ENCODE results near the gene ELL3.
"Not testable (repeated sequence)": the region's sequence is repeated elsewhere in the genome, so short reads cannot be mapped to it uniquely, and the experiment has no call there.

The ELL3 gene

GRCh38 chr15:43776718-43777266 lies at the start of gene ELL3:
TSS of gene ELL3 (minus strand) at chr15:43776966. CDS start at chr15:43776901, 65 bp downstream.
- DNase-seq (ENCODE audit: low read depth in 3 of 3) = peak; percentile 58 to 69 (median 65)

- DNase-seq (ENCODE audit: low read depth in 3 of 3) = no peak
Observed at GRCh38 chr15:43826029-43826507, 49.3 kb upstream of the ELL3 start.

GRCh38 chr15:43825305-43825704 lies 48.5 kb upstream of the ELL3 start:
- DNase-seq (ENCODE audit: low read depth in 3 of 3) = not testable (repeated sequence)

- peak; percentile 73 to 86 (median 82) for DNase-seq (ENCODE audit: low read depth in 3 of 3)
Observed at GRCh38 chr15:43824302-43825246, 47.8 kb upstream of the ELL3 start, which contains the start of gene MFAP1. TSS of gene MFAP1 (minus strand) at chr15:43824690. CDS start at chr15:43824569, 121 bp downstream.

GRCh38 chr15:43821505-43821904 lies 44.7 kb upstream of the ELL3 start:
- no peak for DNase-seq (ENCODE audit: low read depth in 3 of 3)

GRCh38 chr15:43815064-43815463 lies 38.3 kb upstream of the ELL3 start:
- DNase-seq (ENCODE audit: low read depth in 3 of 3) = not testable (repeated sequence)

- DNase-seq (ENCODE audit: low read depth in 3 of 3) = no peak
Observed at GRCh38 chr15:43808960-43809678, 32.4 kb upstream of the ELL3 start.

GRCh38 chr15:43808435-43808950 lies 31.7 kb upstream of the ELL3 start:
- no peak for DNase-seq (ENCODE audit: low read depth in 3 of 3)

- DNase-seq (ENCODE audit: low read depth in 3 of 3) = not testable (repeated sequence)
Observed at GRCh38 chr15:43802676-43803075, 25.9 kb upstream of the ELL3 start.

GRCh38 chr15:43800286-43801141 lies 23.7 kb upstream of the ELL3 start, which contains the start of gene HYPK:
TSS of gene HYPK (plus strand) at chr15:43800599. CDS start at chr15:43800623, 24 bp downstream.
- DNase-seq (ENCODE audit: low read depth in 3 of 3) = peak; percentile 85 to 89 (median 88)

GRCh38 chr15:43799945-43800285 lies 23.1 kb upstream of the ELL3 start, which contains the start of gene SERINC4:
TSS of gene SERINC4 (minus strand) at chr15:43800220. CDS start at chr15:43799986, 234 bp downstream.
- DNase-seq (ENCODE audit: low read depth in 3 of 3) = no peak

GRCh38 chr15:43799209-43799944 lies 22.6 kb upstream of the ELL3 start:
- no peak for DNase-seq (ENCODE audit: low read depth in 3 of 3)

GRCh38 chr15:43796566-43796965 lies 19.8 kb upstream of the ELL3 start:
- no peak for DNase-seq (ENCODE audit: low read depth in 3 of 3)

GRCh38 chr15:43795997-43796396 lies 19.2 kb upstream of the ELL3 start:
- DNase-seq (ENCODE audit: low read depth in 3 of 3) = no peak

GRCh38 chr15:43795197-43795596 lies 18.4 kb upstream of the ELL3 start:
- no peak for DNase-seq (ENCODE audit: low read depth in 3 of 3)

GRCh38 chr15:43794269-43795037 lies 17.7 kb upstream of the ELL3 start:
- no peak for DNase-seq (ENCODE audit: low read depth in 3 of 3)

GRCh38 chr15:43793647-43794046 lies 16.9 kb upstream of the ELL3 start:
- DNase-seq (ENCODE audit: low read depth in 3 of 3) = no peak

- DNase-seq (ENCODE audit: low read depth in 3 of 3) = no peak
Observed at GRCh38 chr15:43792761-43793476, 16.2 kb upstream of the ELL3 start.
